HG03064 (cell line): ENCODE results near the gene TNN.

Experiments used
- ATAC-seq: cut with Tn5 transposase; IDR thresholded peaks from one replicate; pipeline ENCODE4 v1.9.1; 2021; ENCODE audit warnings: low read depth; ENCODE audit not compliant: unreplicated experiment

Gene TNN

DNA sequence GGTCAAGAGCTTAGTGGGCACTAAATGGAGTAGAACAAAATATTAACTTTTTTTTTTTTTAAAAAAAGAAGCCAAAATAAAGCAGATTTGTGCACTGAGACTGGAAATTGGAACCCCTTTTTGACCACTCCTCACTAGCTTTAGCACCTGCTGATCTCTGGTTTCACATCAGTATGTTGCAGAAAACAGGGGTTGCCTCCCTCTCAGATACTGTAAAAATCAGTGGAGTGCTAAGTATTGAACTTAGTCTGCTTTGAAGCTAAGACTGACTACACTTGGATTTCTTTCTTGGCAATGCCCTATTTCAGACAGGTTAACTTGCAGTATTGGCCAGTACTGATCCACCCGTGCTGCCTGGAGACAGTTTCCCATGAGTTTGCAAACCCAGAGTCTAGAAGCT, 127.6 kb downstream of the TNN start:
- ATAC-seq = no peak

DNA sequence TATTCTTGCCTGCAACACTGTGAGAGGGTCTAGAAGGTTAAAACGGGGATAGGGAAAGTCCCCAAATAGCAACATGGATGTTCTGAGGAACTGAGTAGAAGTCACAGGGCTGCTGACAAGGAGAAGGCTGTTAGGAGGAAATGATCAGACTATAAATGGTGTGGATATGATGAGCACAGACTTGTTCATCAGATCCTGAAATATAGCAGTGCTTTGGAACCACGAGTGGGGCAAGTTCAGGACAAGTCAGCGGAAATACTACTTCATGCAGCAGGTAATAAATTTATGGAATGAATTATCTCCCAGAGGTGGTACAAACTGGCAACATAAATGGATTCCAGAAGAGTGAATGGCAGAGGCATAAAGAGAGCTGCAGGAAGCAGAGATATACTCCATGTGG, 128.2 kb downstream of the TNN start:
- no peak for ATAC-seq

DNA sequence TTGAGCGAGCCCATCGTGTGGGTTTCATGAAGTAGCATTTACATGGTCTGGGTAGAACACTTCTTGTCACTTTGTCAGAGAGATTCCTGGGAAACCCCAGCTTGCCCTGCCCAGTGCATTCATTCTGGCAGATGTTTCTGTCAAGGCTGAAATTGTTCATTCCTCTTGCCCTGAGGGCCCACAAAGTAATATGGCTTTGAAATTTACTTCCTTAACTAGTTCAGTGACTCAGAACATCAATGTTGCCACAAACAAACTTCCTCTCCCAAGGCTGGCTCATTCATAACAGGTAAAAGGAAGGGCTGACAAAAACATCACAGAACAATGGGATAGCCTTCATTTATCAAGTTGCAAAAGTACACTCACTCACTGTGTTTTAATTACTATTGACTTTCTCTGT, 129.9 kb downstream of the TNN start:
- ATAC-seq = no peak
